GM18867 (cell line): ENCODE data around the gene FAM184A.
A peak's percentile ranks its signal among the peaks of the same experiment; 100 is the strongest.

ENCODE experiments used
- ATAC-seq: cut with Tn5 transposase; IDR thresholded peaks from one replicate; pipeline ENCODE4 v1.9.1; 2021; ENCODE audit warnings: mild to moderate bottlenecking, moderate library complexity; ENCODE audit not compliant: unreplicated experiment

Gene FAM184A

GRCh38 chr6:119060255-119060907 is 18.1 kb downstream of the FAM184A start:
- no peak for ATAC-seq

GRCh38 chr6:119055069-119055468 is 23.4 kb downstream of the FAM184A start:
- ATAC-seq = no peak

- ATAC-seq = no peak
Observed at GRCh38 chr6:119052987-119053386, 25.5 kb downstream of the FAM184A start.

GRCh38 chr6:119052292-119052889 is 26.1 kb downstream of the FAM184A start:
- peak; percentile 69 for ATAC-seq

- no peak for ATAC-seq
Observed at GRCh38 chr6:119044255-119044654, 34.2 kb downstream of the FAM184A start.

GRCh38 chr6:119043783-119044182 is 34.7 kb downstream of the FAM184A start:
- ATAC-seq = peak; percentile 93

- peak; percentile 40 for ATAC-seq
Observed at GRCh38 chr6:119043265-119043664, 35.2 kb downstream of the FAM184A start.

- no peak for ATAC-seq
Observed at GRCh38 chr6:119040636-119041035, 37.8 kb downstream of the FAM184A start.

- ATAC-seq = no peak
Observed at GRCh38 chr6:119040229-119040628, 38.2 kb downstream of the FAM184A start.

- ATAC-seq = no peak
Observed at GRCh38 chr6:119037941-119038623, 40.4 kb downstream of the FAM184A start.

- no peak for ATAC-seq
Observed at GRCh38 chr6:119037264-119037663, 41.2 kb downstream of the FAM184A start.

- no peak for ATAC-seq
Observed at GRCh38 chr6:119036081-119036480, 42.4 kb downstream of the FAM184A start.

- no peak for ATAC-seq
Observed at GRCh38 chr6:119035459-119035858, 43.0 kb downstream of the FAM184A start.

- ATAC-seq = no peak
Observed at GRCh38 chr6:119034827-119035458, 43.5 kb downstream of the FAM184A start.

GRCh38 chr6:119032428-119032827 is 46.0 kb downstream of the FAM184A start:
- ATAC-seq = no peak

- ATAC-seq = no peak
Observed at GRCh38 chr6:119030759-119031158, 47.7 kb downstream of the FAM184A start.

- ATAC-seq = no peak
Observed at GRCh38 chr6:119028091-119028490, 50.4 kb downstream of the FAM184A start.

- no peak for ATAC-seq
Observed at GRCh38 chr6:119027465-119027864, 51.0 kb downstream of the FAM184A start.

- no peak for ATAC-seq
Observed at GRCh38 chr6:119026822-119027221, 51.6 kb downstream of the FAM184A start.

- no peak for ATAC-seq
Observed at GRCh38 chr6:119025793-119026192, 52.7 kb downstream of the FAM184A start.

GRCh38 chr6:119024111-119024510 is 54.4 kb downstream of the FAM184A start:
- no peak for ATAC-seq

GRCh38 chr6:119022796-119023195 is 55.7 kb downstream of the FAM184A start:
- no peak for ATAC-seq
